Melanocyte of skin (primary cell): ENCODE measurements around the gene PLEKHN1. TPM values are rescaled to one million over a fixed set of nuclear protein-coding genes. Genes with fewer than 3 reads are reported as not detected.

ENCODE experiments used
- small RNA-seq, 2 donors: library from RNA; depleted of rRNA; stranded (forward); fragments of <200 nt; gene quantifications; one replicate each; pipeline ENCODE3, GENCODE V24; 2012
- total RNA-seq, 2 donors: library from RNA; depleted of rRNA; stranded (reverse); fragments of >200 nt; gene quantifications; 2 replicates each; pipeline ENCODE4 v1.2.3, GENCODE V29; 2012

PLEKHN1 gene
- under 1 TPM in 1 of 2 donors, not detected in 1; 0.67 TPM for total RNA-seq

DNA sequence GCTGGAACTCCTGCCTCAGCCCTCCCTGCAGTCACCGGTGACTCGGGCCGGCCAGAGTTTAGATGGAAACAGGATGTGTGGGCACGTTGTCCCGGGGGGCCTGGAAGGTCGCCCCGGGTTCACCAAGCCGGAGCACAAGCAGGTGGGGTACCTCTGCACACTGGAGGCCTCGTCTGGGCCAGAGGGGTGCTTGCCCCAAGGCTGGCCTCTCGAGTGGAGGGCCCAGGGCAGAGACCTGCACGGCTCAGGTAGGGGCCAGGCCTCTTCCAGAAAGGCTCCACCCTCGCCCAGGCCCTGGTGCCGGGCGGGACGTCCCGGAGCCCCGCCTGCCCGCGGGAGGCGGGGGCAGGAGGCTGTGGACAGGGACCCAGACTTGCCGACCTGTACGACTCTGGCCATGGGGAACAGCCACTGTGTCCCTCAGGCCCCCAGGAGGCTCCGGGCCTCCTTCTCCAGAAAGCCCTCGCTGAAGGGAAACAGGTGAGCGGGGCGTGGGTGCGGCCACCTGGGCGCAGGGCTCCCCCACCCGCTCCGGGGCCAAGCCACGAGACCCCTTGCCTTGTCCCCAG, at the start of gene PLEKHN1:
Gene PLEKHN1 (plus strand): TSS at position 348 of the 569 bp plus-strand sequence. CDS start 50 bp downstream, at position 398.

DNA sequence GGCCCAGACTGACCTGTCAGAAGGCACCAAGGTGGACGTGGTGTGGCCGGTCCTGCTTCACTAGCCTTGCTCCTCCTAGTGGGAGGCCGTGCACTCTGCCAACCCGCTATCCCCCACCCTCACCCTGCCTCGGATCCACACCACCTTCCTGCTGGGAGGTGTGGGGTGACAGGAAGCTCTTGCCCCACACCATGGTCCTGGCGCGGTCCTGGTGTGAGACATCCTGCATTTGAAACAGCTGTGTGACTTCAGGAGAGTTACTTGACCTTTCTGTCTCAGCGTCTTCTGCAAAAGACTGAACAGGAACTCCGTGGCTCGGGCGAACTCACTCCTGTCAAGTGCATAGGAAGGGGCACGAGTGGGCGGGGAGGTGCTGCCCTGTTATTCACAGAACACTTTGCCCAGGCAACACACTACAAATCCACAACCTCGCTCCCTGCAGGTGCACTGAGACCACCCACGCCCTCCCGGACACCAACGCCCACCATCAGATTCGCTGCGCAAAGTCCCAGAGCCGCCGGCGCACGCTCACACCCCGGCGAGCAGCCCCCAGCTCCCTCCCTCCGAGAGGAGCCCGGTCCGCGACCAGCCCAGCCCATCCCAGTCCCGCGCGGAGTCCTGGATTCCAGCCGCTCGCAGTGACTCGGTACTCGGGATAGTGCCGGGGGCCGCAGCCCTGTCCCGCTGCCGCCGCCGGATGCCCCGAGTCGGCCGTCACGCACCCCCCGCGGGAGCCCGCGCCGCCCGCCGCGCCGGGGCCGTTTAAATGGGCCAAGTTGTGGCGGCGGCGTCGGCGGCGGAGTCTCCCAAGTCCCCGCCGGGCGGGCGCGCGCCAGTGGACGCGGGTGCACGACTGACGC, 42.9 kb upstream of the PLEKHN1 start, which contains the start of gene SAMD11:
Gene SAMD11 (plus strand): TSS at position 793 of the 860 bp plus-strand sequence. CDS start 509 bp downstream, outside the sequence.

DNA sequence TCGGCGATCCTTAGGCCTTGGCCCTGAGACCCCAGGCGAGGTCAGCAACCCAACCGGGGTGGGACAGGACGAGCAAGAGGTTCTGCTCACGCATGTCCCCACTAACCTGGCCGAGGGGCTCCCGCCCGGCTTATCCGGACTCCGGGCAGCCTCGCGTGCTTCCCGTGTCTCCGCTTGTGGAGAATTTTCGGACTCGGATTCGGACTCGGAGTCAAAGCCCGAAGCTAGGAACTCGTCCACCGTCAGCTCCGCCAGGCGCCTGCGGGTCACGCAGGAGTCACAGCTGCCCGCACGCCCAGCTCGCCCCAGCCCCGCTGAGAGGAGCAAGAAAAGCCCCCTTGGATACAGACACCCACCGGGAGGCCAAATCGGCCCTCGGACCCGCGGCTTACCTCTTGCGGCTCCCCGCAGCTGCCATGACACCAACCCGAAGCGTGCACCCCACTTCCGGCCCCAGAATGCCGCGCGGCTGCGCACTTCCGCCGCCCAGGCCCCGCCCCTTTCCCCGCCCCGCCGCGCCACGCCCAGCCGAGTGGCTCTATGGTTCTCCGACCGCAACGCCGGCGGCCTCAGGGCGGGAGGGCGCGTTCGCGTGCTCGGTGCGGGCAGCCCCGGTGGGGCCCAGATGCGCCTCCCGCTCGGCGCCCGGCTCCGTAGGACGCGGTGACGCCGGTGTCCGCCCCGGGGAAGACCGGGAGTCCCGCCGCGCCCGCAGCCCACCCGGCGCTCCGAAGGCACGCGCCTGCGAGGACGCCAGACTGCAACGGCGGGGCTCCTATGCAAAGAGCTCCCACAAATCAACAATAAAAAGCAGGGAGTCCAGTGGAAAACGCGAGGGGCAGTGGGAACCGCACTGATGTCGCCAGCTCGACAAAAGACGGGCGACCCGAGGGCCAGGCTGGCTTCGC, 7.2 kb upstream of the PLEKHN1 start, which contains the start of gene NOC2L:
Gene NOC2L (minus strand): TSS at position 434 of the 908 bp plus-strand sequence. CDS start 16 bp downstream, at position 418.

GRCh38 chr1:960363-961131, 5.7 kb upstream of the PLEKHN1 start, which contains the start of gene KLHL17:
Gene KLHL17 (plus strand): TSS chr1:960584. CDS start chr1:960694, 110 bp downstream.

DNA sequence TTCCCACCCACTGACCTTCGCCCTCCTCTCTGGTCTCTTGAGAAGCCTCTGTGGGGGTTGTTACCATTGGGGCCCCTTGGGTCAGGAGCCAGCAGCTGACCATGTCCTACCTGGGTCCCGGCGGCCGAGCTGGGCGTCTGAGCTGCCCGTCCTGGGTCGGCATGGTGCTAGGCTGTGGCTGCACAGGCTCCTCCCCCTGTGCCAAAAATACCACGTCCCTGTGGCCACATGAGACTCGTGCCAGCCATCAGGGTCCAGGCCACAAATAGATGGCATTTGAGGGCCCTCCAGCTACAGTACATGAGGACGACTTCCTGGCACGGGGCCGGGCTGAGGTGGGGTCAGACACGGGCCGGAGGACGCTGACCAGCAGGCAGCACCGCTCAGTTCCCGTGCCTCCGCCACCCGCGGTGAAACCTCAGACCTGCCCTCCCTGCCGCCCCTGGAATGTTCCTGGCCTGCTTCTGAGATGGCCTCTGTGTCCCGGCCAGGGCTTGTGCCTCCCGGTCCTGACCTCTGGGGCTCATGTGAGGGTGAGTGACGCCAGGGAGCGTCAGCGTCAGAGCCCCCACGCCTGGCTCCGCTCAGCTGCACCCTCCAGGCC, 15.8 kb downstream of the PLEKHN1 start, which contains the start of gene PERM1:
Gene PERM1 (minus strand): TSS at position 139 of the 604 bp plus-strand sequence. CDS start 1,064 bp downstream, outside the sequence.

DNA sequence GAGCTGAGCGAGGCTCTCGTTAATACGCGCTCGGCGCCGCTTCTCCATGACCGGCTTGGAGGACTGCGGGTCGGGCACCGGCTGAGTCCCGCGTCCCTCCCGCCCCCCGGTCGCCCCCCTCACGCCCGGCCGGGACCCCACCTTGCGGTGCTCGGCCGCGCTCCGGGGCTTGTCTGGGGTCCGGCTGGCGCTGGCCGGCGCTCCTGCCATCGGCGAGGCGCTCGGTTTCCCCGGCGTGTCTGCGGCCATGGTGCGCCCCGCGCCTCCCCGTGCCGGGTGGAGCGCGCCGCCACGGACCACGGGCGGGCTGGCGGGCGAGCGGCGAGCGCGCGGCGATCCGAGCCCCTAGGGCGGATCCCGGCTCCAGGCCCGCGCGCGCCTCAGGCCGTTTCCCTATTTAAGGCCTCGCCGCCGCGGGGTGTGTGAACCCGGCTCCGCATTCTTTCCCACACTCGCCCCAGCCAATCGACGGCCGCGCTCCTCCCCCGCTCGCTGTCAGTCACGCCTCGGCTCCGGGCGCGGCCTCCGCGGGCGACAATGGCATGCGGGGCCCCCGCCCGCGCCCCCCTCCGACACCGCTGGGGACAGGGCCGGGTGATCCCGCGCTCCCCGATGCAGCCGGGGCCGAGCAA, 33.6 kb downstream of the PLEKHN1 start, which contains the start of gene HES4:
Gene HES4 (minus strand): TSS at position 373 of the 632 bp plus-strand sequence. CDS start 124 bp downstream, at position 249.

GRCh38 chr1:1013105-1013921, 47.0 kb downstream of the PLEKHN1 start, which contains the start of gene ISG15:
Gene ISG15 (plus strand): TSS chr1:1013497. CDS start chr1:1013574, 77 bp downstream.

GRCh38 chr1:1020000-1020404, 53.7 kb downstream of the PLEKHN1 start, which contains the start of gene AGRN:
Gene AGRN (plus strand): TSS chr1:1020120. CDS start chr1:1020173, 53 bp downstream.

Small RNA genes lying within 50 kb of the gene (small RNA-seq; reads per million reads assigned to genes)
- 0 reads per million in 2 donors for gene AL645608.3

Other genes with a start within 250 kb of the PLEKHN1 start
- gene SAMD11, start 42.6 kb upstream of the PLEKHN1 start, total RNA-seq = under 1 TPM in 1 of 2 donors, not detected in 1; under 0.01 TPM
- gene NOC2L, start 7.2 kb upstream of the PLEKHN1 start, total RNA-seq = 100 to 1,000 TPM in 1 of 2 donors, 10 to 100 TPM in 1; 71.9 to 120 TPM
- gene KLHL17, start 5.9 kb upstream of the PLEKHN1 start, total RNA-seq = 1 to 10 TPM; 5.7 to 8.3 TPM
- not detected for gene PERM1, start 15.6 kb downstream of the PLEKHN1 start, total RNA-seq
- 10 to 100 TPM; 32.0 to 57.1 TPM for gene HES4, start 33.6 kb downstream of the PLEKHN1 start, total RNA-seq
- gene ISG15, start 47.0 kb downstream of the PLEKHN1 start, total RNA-seq = 1,000 to 10,000 TPM; 2,813 to 2,877 TPM
- gene AGRN, start 53.6 kb downstream of the PLEKHN1 start, total RNA-seq = 100 to 1,000 TPM in 1 of 2 donors, 10 to 100 TPM in 1; 80.3 to 113 TPM
- not detected for gene RNF223, start 107.8 kb downstream of the PLEKHN1 start, total RNA-seq
- gene C1orf159, start 149.6 kb downstream of the PLEKHN1 start, total RNA-seq = 10 to 100 TPM in 1 of 2 donors, 1 to 10 TPM in 1; 8.6 to 12.0 TPM
- not detected for gene TTLL10, start 207.4 kb downstream of the PLEKHN1 start, total RNA-seq
- under 1 TPM in 1 of 2 donors, not detected in 1; 0.34 TPM for gene TNFRSF18, start 240.1 kb downstream of the PLEKHN1 start, total RNA-seq
- gene TNFRSF4, start 247.7 kb downstream of the PLEKHN1 start, total RNA-seq = not detected